ENCODE results near the gene DAND5. TPM values are rescaled to one million over a fixed set of nuclear protein-coding genes. Genes with fewer than 3 reads are reported as not detected.

The DAND5 gene
- total and polyA plus RNA-seq, 9 donors, result 0.11 to 0.15 TPM; not detected in 7

DNA sequence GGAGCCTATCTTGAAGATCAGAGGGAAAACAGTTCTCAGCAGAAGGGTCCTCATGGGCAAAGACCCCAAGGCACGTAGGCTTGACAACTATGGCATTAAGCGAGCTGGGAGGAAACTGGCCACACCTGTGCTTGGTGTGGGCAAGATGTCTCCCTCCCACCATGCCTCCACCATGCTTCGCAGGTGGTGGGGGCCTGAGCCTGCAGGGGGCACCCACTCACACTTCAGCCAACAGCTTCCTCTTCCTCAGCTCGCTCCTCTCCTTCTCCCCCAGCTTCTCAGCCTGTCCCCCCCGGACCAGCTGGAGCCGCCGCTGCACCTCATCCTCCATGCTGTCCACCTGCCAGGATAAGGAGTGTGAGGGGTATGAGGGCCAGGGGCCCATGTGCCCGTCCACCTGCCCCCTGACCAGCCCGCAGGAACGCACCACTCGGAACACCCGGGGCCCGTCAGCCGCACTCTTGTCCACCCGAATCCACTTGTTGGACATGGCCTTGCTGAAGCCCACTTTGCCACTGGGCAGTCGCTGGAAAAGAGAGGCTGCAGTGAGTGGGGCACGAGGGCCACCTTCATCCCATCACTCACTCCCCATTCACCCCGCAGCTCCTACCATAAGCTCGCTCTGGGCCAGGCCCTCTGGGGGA is 39.3 kb upstream of the DAND5 start:
- Histone ChIP-seq H3K4me1 (ENCODE audit: insufficient read depth) (peaks cover 5% of the 10 kb centered on the region), H3K27ac (no peak overlapping the region), H3K4me3 (no peak overlapping the region), H3K36me3 (no peaks in the 10 kb centered on the region), H3K9me3 (no peaks in the 10 kb centered on the region), H3K27me3 (no peaks in the 10 kb centered on the region)
- TF ChIP-seq EP300 (IDR thresholded peaks at IDR 0.05), result no peak
- intact Hi-C loops (cut with DNase I), result no loop called here
- WGBS, 3 donors, result 85 to 91% (median 90%) methylated on average over 19 of the region's 19 CpGs
- DNase-seq, result no peak

DNA sequence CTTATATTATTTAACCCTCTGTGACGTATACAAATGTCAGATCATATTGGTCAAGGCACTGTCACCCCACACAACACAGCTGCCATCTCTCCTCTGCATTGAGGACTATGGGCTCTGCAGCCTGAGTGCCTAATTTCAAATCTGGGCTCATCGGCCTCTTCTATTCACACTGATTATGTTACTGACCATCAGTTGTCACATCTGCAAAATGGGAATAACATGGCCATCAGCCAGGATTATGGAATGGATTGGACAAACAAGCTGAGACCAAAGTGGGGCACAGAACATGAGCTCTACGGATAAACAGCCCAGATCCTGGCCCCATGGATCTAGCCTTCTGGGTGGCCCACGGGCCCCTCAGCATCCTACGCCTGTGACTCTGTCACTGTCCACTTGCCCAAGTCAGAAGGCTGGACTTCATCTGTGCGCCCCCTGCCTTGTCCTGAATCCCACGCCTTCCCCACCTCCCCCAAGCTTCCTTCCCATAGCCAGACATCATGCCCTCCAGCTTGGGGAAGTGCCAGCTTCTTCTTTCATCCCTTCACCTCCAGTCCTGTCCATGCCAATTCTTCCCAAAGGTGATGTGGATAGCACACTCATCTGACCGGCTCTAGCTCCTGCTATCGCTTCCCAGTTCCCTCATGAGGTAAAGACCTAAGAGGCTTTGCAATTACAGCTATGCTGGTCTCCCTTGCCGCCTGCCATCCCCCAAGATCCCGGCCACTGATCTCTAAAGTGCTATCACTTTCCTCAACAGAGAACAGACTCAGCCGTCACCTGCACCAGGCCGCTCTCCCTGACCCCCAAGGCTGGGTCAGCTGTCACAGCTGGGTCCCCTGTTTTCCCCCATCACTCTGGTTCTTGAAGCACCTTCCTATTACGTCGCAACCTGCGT is 36.7 kb upstream of the DAND5 start:
- WGBS, 3 donors, result 23 to 27% (median 27%) methylated on average over 16 of the region's 16 CpGs
- H3K27ac ChIP-seq, result peak overlapping the region in 1 of 2 donors; percentile 52
- no peaks in the 10 kb centered on the region for H3K27me3 ChIP-seq
- H3K36me3 ChIP-seq, result no peaks in the 10 kb centered on the region
- DNase-seq, result peak in 1 of 5 donors; percentile 42
- peaks cover 8% of the 10 kb centered on the region for H3K4me1 ChIP-seq (ENCODE audit: insufficient read depth)
- H3K9me3 ChIP-seq, result no peaks in the 10 kb centered on the region
- no peak for TF ChIP-seq POLR2A (IDR thresholded peaks at IDR 0.05)
- intact Hi-C loops (cut with DNase I), result no loop called here
- peak overlapping the region; percentile 93 for H3K4me3 ChIP-seq

DNA sequence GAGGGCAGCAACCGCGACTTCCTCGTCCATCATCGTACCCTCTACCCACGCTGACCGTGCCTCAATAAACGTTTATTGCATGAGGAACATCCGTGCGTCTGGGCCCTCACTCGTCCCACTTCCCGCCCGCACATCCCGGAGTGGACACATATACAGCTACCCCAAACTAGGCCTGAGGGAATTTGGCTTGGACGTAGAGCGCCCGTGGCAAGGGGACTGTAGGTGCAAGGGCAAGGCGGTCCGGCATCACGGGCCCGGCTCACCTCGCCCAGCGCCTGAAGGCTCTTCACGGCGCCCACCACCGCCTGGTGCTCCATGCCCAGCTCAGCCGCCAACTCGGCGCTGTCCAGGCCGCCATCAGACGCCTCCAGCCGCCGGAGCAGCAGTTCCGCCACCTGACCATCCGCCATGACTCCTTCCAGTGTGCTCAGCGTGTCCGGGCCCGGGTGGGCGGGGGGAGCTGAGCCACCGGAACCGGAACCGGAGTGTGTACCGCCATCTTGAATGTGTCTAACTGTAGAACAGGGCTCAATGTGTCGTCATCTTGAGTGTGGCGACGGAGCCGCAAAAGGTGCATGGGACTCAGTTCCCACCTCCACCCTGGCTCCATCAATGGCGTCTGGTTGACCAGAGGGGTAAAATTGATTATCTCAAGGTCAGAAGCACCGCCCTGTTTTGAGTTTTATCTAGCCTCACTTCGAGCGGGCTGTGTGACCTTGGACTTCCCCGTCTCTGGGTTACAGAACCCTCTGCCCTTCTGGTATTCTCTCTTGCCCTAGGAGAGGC is 35.9 kb upstream of the DAND5 start, which contains the start of gene FARSA:
TSS of gene FARSA (minus strand) at position 425 of the 786 bp plus-strand sequence. CDS start at position 410, 15 bp downstream.
- H3K27ac ChIP-seq, result peak within 1 kb of the TSS; percentile 48 to 52
- intact Hi-C loops (cut with DNase I), result no loop called here
- peak within 1 kb of the TSS; percentile 93 for H3K4me3 ChIP-seq
- DNase-seq, result peak; percentile 88 to 92 (median 90)
- H3K27me3 ChIP-seq, result no peaks in the 10 kb centered on the region
- no peaks in the 10 kb centered on the region for H3K9me3 ChIP-seq
- 0 to 2% (median 0%) methylated on average over 41 to 51 of the region's 51 CpGs for WGBS, 3 donors
- H3K36me3 ChIP-seq, result no peaks in the 10 kb centered on the region
- H3K4me1 ChIP-seq (ENCODE audit: insufficient read depth), result peaks cover 9% of the 10 kb centered on the region
- peak; percentile 43 for TF ChIP-seq POLR2A (IDR thresholded peaks at IDR 0.05)
- TF ChIP-seq, protein P1, sequence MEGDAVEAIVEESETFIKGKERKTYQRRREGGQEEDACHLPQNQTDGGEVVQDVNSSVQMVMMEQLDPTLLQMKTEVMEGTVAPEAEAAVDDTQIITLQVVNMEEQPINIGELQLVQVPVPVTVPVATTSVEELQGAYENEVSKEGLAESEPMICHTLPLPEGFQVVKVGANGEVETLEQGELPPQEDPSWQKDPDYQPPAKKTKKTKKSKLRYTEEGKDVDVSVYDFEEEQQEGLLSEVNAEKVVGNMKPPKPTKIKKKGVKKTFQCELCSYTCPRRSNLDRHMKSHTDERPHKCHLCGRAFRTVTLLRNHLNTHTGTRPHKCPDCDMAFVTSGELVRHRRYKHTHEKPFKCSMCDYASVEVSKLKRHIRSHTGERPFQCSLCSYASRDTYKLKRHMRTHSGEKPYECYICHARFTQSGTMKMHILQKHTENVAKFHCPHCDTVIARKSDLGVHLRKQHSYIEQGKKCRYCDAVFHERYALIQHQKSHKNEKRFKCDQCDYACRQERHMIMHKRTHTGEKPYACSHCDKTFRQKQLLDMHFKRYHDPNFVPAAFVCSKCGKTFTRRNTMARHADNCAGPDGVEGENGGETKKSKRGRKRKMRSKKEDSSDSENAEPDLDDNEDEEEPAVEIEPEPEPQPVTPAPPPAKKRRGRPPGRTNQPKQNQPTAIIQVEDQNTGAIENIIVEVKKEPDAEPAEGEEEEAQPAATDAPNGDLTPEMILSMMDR (IDR thresholded peaks at IDR 0.05), result no peak

DNA sequence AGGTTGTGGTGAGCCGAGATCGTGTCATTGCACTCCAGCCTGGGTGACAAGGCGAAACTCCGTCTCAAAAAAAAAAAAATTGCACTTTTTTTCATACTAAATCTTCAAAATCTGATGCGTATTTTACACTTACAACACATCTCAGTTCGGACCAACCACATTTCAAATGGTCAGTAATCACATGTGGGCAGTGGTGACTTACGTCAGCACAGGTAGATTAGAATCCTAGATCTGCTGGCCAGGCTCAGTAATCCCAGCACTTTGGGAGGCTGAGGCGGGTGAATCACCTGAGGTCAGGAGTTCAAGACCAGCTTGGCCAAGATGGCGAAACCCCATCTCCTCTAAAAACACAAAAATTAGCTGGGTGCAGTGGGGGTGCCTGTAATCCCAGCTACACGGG is 34.3 kb upstream of the DAND5 start:
- 82 to 89% (median 89%) methylated on average over 10 of the region's 10 CpGs for WGBS, 3 donors
- intact Hi-C loops (cut with DNase I), result no loop called here
- Histone ChIP-seq H3K4me3 (no peak overlapping the region), H3K4me1 (ENCODE audit: insufficient read depth) (peaks cover 10% of the 10 kb centered on the region), H3K9me3 (no peaks in the 10 kb centered on the region), H3K27ac (no peak overlapping the region), H3K36me3 (no peaks in the 10 kb centered on the region), H3K27me3 (no peaks in the 10 kb centered on the region)
- TF ChIP-seq POLR2A (IDR thresholded peaks at IDR 0.05) (no peak), EP300 (IDR thresholded peaks at IDR 0.05) (no peak)
- DNase-seq, result no peak

DNA sequence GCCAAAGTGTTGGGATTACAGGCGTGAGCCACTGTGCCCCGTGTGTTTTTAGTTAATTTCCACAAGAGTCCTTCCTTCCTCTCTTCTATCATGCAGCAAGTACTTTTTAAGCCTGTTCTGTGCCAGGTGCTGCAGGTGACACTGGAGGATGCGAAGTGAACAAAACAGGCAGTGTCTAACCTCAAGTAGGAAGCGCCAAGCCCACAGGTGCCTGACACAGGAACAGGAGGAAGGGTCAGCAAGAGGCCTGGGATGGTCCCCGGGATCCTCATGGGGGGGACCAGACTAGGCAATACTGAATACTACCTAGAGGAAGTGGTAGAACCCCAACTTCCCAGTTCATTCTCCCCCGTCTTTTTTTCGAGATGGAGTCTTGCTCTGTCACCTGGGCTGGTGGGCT is 32.8 kb upstream of the DAND5 start:
- Histone ChIP-seq H3K36me3 (no peaks in the 10 kb centered on the region), H3K27me3 (no peaks in the 10 kb centered on the region), H3K9me3 (no peaks in the 10 kb centered on the region), H3K4me1 (ENCODE audit: insufficient read depth) (peaks cover 10% of the 10 kb centered on the region), H3K4me3 (no peak overlapping the region), H3K27ac (no peak overlapping the region)
- intact Hi-C loops (cut with DNase I), result no loop called here
- no peak for DNase-seq
- TF ChIP-seq, protein P1 (IDR thresholded peaks at IDR 0.05), result no peak
- no peak for TF ChIP-seq EP300 (IDR thresholded peaks at IDR 0.05)
- TF ChIP-seq POLR2A (IDR thresholded peaks at IDR 0.05), result no peak
- WGBS, 3 donors, result 65 to 74% (median 66%) methylated on average over 7 of the region's 7 CpGs

All from ovary (tissue), 9 donors.